Activated T-cell treated with anti-CD3 and anti-CD28 coated beads, Interleukin-2, amount 50 U/mL, for 4 hours (primary cell): ENCODE results near the gene EFHC2. TPM values are rescaled to one million over a fixed set of nuclear protein-coding genes. Genes with fewer than 3 reads are reported as not detected.

ENCODE experiments used
- ATAC-seq, 2 donors: fragments of 200-7000 bp; cut with Tn5 transposase; one replicate each; pipeline ENCODE4 v1.10.0; 2021
- DNase-seq: peaks from one replicate; pipeline ENCODE4 v3.0.0-alpha.2; 2020
- H3K27me3 Mint-ChIP-seq: one replicate; pipeline ENCODE4 v1.8.0; 2021; ENCODE audit warnings: low read depth, mixed read lengths
- H3K36me3 Mint-ChIP-seq: one replicate; pipeline ENCODE4 v1.8.0; 2022; ENCODE audit warnings: mixed read lengths; ENCODE audit not compliant: insufficient read depth
- H3K4me1 Mint-ChIP-seq: one replicate; pipeline ENCODE4 v1.8.0; 2021; ENCODE audit warnings: low read depth, mixed read lengths
- H3K4me3 Mint-ChIP-seq: one replicate; pipeline ENCODE4 v1.8.0; 2021; ENCODE audit warnings: mild to moderate bottlenecking, moderate library complexity, mixed read lengths
- H3K9me3 Mint-ChIP-seq: one replicate; pipeline ENCODE4 v1.8.0; 2021; ENCODE audit warnings: mixed read lengths
- total RNA-seq, 3 donors: library from RNA; stranded (reverse); gene quantifications; one replicate each; pipeline ENCODE4 v1.2.1, GENCODE V29; 2021

The EFHC2 gene
- total RNA-seq, 3 donors from 2014 or later: 0.11 TPM; not detected in 2

DNA sequence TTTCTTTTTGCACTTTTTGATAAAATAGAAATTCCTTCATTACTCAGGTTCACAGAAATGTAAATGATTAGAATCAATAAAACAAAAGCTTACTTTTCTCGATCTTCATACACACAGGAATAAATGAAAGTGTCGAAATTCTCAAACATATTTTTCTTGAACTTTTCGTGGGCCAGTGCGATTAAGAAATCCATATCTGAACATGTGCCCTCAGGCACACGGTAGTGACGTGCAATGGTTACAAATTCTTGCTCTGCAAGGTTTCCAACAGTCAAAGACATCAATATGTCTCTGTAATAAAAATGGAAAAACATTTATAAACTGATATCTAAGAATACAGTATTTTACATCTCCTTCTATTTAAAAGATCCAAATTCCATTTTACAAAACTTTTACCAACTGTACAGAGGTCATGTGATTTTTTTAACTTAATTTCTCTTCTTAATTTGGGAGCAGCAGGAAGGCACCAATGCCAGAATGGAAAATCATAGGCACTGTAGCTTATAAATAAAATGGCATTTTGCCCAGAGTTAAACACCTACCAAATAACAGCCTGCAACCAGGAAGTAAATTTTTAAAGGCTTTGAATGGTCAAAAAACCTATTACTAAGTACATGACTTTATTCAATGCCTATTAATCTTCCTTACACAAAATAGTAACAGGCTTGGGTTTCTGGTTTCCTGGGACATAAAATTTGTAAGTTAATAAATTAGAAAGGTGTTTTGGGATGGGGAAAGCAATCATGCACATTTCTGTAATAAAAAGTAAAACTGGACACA is 165.0 kb downstream of the EFHC2 start:
- H3K9me3 Mint-ChIP-seq: peaks cover 7% of the 10 kb centered on the region
- no peak overlapping the region for H3K4me3 Mint-ChIP-seq
- no peaks in the 10 kb centered on the region for H3K27me3 Mint-ChIP-seq
- ATAC-seq (no peak), DNase-seq (no peak)
- H3K4me1 Mint-ChIP-seq: no peaks in the 10 kb centered on the region
- peaks cover 4% of the 10 kb centered on the region for H3K36me3 Mint-ChIP-seq

DNA sequence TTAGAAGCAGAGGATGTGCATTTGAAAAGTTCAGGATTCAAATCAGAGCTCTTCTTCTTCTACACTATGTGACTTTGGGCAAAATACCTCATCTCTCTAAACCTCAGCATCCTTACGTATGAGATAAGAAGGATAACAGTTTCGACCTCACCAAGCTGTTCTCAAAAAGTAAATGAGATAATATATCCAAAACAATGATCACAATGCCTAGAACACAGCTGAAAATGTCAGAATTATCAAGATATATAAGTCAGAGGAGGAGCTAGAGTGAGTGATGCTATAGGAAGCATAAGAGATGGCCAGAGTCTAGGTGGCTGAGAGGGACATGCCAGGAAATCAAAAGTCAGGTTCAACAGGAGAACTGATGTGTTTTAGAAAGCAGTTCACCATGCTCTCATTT is 168.0 kb downstream of the EFHC2 start:
- Mint-ChIP-seq H3K36me3 (peaks cover 5% of the 10 kb centered on the region), H3K4me1 (no peaks in the 10 kb centered on the region), H3K9me3 (peaks cover 7% of the 10 kb centered on the region), H3K4me3 (no peak overlapping the region), H3K27me3 (no peaks in the 10 kb centered on the region)
- DNase-seq: no peak
- no peak for ATAC-seq

- DNase-seq (no peak), ATAC-seq (no peak)
- Mint-ChIP-seq H3K27me3 (no peaks in the 10 kb centered on the region), H3K4me1 (no peaks in the 10 kb centered on the region), H3K4me3 (no peak overlapping the region), H3K9me3 (peaks cover 7% of the 10 kb centered on the region), H3K36me3 (peaks cover 5% of the 10 kb centered on the region)
These were observed 169.4 kb downstream of the EFHC2 start for GRCh38 chrX:44174061-44174460.

DNA sequence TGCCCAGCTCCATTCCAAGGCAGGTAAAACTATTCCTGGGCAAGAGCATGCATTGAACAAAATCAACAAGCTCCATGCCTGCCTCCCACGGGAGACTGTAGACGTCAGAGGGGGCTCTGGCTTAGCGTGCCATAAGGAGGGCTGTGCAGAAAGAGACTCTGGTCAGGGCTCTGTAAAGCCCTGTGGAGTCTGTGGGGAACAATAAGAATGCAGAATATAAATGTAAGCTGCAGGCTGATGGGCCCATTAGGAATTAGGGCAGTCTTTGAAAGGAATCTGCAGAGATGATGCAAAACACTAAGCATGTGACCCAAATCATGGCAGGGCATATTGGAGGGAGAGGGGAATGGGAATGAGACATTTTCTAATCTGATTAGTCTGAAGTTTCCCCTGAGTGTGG is 170.3 kb downstream of the EFHC2 start:
- Mint-ChIP-seq H3K4me3 (no peak overlapping the region), H3K27me3 (no peaks in the 10 kb centered on the region), H3K36me3 (peaks cover 5% of the 10 kb centered on the region), H3K9me3 (peaks cover 7% of the 10 kb centered on the region), H3K4me1 (no peaks in the 10 kb centered on the region)
- no peak for ATAC-seq
- DNase-seq: no peak

DNA sequence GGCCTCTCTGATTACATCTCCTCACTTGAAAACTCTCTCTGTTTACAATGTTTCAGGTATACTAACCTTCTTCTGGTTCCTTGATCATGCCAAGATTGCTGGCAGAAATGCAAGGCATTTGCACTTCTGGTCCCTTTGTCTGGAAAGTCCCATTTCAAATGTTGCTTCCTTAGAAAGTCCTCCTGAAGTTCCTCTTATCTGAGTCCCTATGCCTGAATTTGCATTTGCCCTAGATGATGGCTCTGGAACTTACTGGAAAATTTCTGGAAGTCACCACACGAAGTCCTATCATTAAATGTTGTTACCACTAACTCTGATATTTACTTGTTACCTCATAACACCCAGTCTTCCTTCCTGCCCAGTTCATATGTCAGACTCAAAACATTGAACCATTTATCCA is 176.4 kb downstream of the EFHC2 start:
- Mint-ChIP-seq H3K4me1 (no peaks in the 10 kb centered on the region), H3K27me3 (no peaks in the 10 kb centered on the region), H3K9me3 (no peaks in the 10 kb centered on the region), H3K4me3 (no peak overlapping the region), H3K36me3 (peaks cover 6% of the 10 kb centered on the region)
- DNase-seq: no peak
- ATAC-seq: no peak

- DNase-seq: no peak
- no peak for ATAC-seq
- Mint-ChIP-seq H3K4me1 (no peaks in the 10 kb centered on the region), H3K9me3 (no peaks in the 10 kb centered on the region), H3K36me3 (peaks cover 4% of the 10 kb centered on the region), H3K27me3 (no peaks in the 10 kb centered on the region), H3K4me3 (no peak overlapping the region)
These were observed 180.5 kb downstream of the EFHC2 start for GRCh38 chrX:44162964-44163475.

- no peak for ATAC-seq
- DNase-seq: no peak
- Mint-ChIP-seq H3K36me3 (peaks cover 4% of the 10 kb centered on the region), H3K4me1 (no peaks in the 10 kb centered on the region), H3K4me3 (no peak overlapping the region), H3K9me3 (no peaks in the 10 kb centered on the region), H3K27me3 (no peaks in the 10 kb centered on the region)
These were observed 185.6 kb downstream of the EFHC2 start for GRCh38 chrX:44157858-44158257.

DNA sequence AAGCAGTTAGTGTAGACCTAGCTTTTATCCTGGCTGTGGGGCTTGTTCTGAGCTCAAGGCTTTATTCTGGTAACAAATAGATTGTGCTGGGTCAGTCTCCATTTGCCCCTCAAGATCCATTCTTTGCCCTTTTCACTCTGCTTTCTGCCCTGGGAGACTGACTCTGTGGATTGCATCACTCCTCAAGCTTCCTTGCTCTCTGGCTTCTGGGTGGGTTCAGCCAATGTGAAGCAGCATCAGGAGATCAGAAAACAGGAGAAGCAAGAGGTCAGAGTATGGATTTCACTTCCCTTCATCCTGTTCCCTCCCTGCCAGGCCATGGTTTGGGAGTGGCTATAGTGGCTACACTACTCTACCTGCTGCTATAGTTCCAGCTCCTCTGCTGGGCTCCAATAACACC is 186.2 kb downstream of the EFHC2 start:
- H3K27me3 Mint-ChIP-seq: no peaks in the 10 kb centered on the region
- no peaks in the 10 kb centered on the region for H3K9me3 Mint-ChIP-seq
- H3K4me1 Mint-ChIP-seq: no peaks in the 10 kb centered on the region
- DNase-seq: no peak
- ATAC-seq: no peak
- H3K4me3 Mint-ChIP-seq: no peak overlapping the region
- no peaks in the 10 kb centered on the region for H3K36me3 Mint-ChIP-seq

GRCh38 chrX:44156726-44157125 is 186.7 kb downstream of the EFHC2 start:
- DNase-seq (no peak), ATAC-seq (no peak)
- no peaks in the 10 kb centered on the region for H3K36me3 Mint-ChIP-seq
- no peak overlapping the region for H3K4me3 Mint-ChIP-seq
- no peaks in the 10 kb centered on the region for H3K4me1 Mint-ChIP-seq
- H3K9me3 Mint-ChIP-seq: no peaks in the 10 kb centered on the region
- no peaks in the 10 kb centered on the region for H3K27me3 Mint-ChIP-seq

DNA sequence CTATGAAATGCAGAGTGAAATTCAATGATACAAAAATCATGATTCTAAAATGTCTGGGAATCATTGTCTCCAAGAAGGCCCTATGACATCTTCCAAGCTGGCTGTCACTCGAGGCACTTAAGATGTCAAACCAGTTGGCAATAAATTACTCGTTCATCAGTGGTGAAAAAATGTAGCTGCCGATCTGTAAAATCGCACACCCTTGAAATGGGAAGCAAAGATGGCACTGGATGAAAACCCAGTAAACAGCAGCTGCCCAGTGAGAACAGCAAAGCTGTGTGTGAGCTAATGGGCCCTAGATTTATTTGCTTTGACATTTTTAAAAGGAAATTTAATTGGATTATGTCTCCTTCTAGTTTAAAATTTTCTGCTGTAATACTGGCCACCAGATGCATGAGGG is 188.3 kb downstream of the EFHC2 start:
- no peak overlapping the region for H3K4me3 Mint-ChIP-seq
- no peak for ATAC-seq
- no peaks in the 10 kb centered on the region for H3K9me3 Mint-ChIP-seq
- no peak for DNase-seq
- H3K4me1 Mint-ChIP-seq: no peaks in the 10 kb centered on the region
- H3K36me3 Mint-ChIP-seq: no peaks in the 10 kb centered on the region
- H3K27me3 Mint-ChIP-seq: no peaks in the 10 kb centered on the region

GRCh38 chrX:44152852-44153251 is 190.6 kb downstream of the EFHC2 start:
- no peak for DNase-seq
- no peaks in the 10 kb centered on the region for H3K4me1 Mint-ChIP-seq
- no peaks in the 10 kb centered on the region for H3K36me3 Mint-ChIP-seq
- H3K4me3 Mint-ChIP-seq: no peak overlapping the region
- no peak for ATAC-seq
- H3K9me3 Mint-ChIP-seq: no peaks in the 10 kb centered on the region
- no peaks in the 10 kb centered on the region for H3K27me3 Mint-ChIP-seq

DNA sequence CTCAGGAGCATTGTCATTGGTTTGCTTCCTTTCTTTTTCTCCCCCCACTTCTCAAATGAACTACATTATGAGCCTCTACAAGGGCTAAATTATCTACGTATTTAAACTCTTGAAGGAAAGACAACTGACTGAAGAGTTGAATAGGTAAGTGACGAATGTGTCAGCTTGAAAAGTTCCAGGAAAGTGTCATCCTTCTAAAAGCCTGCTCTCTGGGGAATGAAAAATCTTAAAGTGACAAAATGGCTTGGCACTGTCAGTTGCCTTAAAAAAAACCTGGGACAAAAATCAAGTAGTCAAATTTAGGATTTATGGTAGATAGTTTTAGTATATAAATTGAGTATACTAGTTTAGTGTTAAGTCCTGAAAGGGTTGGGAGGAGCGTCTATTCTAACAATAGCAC is 196.3 kb downstream of the EFHC2 start:
- no peaks in the 10 kb centered on the region for H3K27me3 Mint-ChIP-seq
- no peaks in the 10 kb centered on the region for H3K36me3 Mint-ChIP-seq
- no peaks in the 10 kb centered on the region for H3K4me1 Mint-ChIP-seq
- H3K4me3 Mint-ChIP-seq: no peak overlapping the region
- H3K9me3 Mint-ChIP-seq: no peaks in the 10 kb centered on the region
- DNase-seq (no peak), ATAC-seq (no peak)

GRCh38 chrX:44144177-44144945 is 199.1 kb downstream of the EFHC2 start:
- H3K4me3 Mint-ChIP-seq: no peak overlapping the region
- no peaks in the 10 kb centered on the region for H3K9me3 Mint-ChIP-seq
- DNase-seq (no peak), ATAC-seq (no peak)
- no peaks in the 10 kb centered on the region for H3K36me3 Mint-ChIP-seq
- no peaks in the 10 kb centered on the region for H3K27me3 Mint-ChIP-seq
- H3K4me1 Mint-ChIP-seq: no peaks in the 10 kb centered on the region

DNA sequence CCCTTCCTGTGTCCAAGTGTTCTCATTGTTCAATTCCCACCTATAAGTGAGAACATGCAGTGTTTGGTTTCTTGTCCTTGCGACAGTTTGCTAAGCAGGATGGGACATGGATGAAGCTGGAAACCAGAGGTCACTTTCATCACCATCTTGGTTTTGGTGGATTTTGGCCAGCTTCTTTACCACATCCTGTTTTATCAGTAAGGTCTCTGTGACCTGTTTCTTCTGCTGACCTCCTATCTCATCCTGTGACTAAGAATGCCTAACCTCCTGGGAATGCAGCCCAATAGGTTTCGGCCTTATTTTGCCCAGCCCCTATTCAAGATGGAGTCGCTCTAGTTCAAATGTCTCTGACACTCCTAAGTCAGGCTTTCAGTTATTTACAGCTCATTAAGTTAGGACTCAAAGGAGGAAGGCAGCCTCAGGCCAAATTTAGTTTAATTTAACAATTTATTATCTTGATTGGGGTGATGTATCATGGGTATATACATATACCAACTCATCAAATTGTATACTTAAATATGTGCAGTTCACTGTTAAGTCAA is 200.3 kb downstream of the EFHC2 start:
- H3K4me3 Mint-ChIP-seq: no peak overlapping the region
- ATAC-seq (no peak), DNase-seq (no peak)
- no peaks in the 10 kb centered on the region for H3K36me3 Mint-ChIP-seq
- no peaks in the 10 kb centered on the region for H3K27me3 Mint-ChIP-seq
- no peaks in the 10 kb centered on the region for H3K4me1 Mint-ChIP-seq
- no peaks in the 10 kb centered on the region for H3K9me3 Mint-ChIP-seq

- ATAC-seq (no peak), DNase-seq (no peak)
- Mint-ChIP-seq H3K4me3 (no peak overlapping the region), H3K9me3 (no peaks in the 10 kb centered on the region), H3K27me3 (peaks cover 5% of the 10 kb centered on the region), H3K4me1 (no peaks in the 10 kb centered on the region), H3K36me3 (no peaks in the 10 kb centered on the region)
These were observed 213.3 kb downstream of the EFHC2 start for GRCh38 chrX:44130189-44130588.
